NCI-H2196 treated with DMSO at 0.1 percent for 48 hours (cell line): Measurements from ENCODE around the gene MFNG.
"Not testable (repeated sequence)": the region's sequence is repeated elsewhere in the genome, so short reads cannot be mapped to it uniquely, and the experiment has no call there.

Experiments used
- DNase-seq: peaks from one replicate; lab custom pipeline; 2025; ENCODE audit not compliant: unreplicated experiment; lab: John Stamatoyannopoulos, UW

Gene MFNG

DNA sequence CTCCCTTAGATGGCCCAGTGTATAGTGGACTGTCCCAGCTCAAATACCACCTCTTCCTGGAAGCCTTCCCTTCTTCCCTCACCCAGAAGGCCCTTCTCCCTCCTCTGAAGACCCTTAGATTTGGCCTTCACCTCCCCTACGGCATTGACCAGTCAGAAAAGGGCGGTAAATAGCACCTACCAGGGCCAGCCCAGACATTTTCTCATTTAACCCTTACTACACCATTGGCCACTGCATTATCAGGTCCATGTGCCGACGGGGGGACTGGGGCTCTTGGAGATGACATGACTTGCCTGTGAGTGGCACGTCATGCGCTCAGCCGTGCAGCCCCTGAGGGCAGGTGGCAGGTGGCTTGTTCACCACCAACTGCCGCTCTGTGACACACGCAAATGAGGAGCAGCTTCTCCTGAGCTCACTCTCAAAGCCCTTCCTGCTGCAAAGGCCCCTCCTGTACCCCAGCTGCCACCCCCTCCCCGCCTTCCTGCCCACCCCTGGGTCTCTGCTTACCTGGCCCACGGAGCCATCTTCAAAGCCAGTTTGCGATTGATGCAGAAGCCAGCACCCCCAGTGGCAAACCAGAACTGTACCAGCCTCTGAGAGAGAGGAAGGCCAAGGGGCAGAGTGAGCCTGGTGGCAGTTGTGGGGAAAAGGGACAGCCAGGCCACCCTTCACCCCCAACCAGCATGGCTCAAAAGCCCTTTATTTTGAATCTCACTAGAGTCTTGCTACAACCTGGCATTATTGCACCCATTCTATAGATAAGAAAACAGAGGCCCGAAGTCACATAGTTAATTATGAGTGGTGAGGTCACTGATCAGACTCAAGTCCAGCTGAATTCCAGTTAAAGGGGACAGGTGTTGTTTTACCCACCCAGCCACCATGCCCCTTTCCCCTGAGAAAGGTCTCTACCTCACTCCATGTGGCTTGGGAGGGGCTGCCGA, 9.5 kb downstream of the MFNG start:
- DNase-seq: no peak

DNA sequence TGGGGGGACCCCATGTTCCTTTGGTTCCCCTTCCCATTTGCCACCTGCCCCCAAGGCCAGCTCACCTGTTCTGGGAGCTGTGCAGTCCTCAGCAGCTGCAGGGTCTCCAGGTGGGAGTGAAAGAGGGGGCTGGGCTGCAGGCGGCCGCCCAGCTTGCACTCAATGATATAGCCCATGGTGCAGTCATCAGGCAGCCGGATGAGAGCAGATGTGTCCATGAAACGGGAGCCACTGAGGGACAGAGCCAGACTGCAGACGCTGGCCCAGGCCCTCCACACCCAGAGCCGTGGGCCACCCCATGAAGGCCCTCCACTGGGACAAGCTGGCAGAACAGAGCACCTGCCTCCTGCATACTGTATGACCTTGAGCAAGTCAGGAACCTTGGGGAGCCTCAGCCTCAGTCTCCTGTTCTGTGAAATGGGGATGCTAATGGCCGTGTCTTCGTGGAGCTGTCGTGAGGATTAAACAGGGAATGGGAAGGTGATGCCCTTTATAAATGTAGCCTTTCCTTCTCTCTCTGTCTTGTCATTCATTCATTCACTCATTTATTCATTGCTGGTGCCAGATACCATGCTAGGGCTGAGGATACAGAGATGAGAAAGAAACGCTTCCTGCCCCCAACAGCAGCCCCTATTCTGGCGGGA, 11.6 kb downstream of the MFNG start:
- no peak for DNase-seq

DNA sequence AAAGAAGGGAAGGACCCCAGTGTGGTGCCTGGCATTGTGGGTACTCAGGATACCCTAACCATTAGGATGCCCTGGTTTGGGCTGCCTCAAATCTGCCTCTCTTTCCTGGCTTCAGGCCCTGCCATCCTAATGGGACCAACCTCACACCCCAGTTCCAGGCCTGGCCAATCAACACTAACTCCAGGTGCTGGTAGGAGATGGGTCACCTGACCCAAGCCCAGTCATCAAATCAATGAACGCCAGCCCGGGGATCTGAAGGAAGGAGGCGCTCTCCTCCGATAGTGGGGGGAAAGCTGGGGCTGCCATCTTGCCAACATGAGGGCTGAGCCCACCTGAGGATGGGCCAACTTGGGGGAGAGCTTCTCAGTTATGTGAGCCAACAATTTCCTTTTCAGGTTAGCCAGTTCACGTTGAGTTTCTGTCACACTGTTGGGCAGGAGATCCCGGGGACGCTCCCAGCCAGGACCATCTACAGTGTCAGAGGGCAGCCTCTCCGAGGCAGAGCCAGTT, 12.7 kb downstream of the MFNG start:
- DNase-seq: no peak

DNA sequence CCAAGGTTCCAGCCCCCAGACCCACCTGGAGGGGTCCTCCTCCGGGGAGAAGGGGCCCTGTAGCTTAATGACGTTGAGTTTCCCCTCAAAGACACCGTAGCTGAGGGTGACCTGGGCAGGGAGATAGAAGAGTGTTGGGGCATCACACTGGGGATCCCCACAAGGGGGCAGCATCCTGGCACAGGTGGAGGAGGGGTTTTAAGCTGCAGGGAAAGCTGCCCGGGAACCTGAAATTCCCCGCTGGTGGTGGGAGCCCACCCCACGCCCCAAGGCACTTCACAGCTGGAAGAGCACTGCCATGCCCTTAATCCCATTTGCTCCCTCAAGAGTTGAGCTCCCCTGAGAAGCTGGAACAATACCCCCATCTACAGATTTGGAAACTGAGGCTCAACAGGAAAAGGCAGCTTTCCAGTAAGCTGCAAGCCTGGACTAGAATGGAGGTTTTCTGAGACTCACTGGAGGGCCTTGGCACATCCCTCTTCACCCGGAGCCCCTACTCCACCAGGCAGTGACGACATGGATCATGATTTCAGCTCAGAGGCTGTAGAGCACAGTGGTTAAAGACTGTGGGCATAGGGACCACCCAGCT, 13.7 kb downstream of the MFNG start:
- no peak for DNase-seq

GRCh38 chr22:37471727-37472417, 14.3 kb downstream of the MFNG start:
- DNase-seq: no peak

- no peak for DNase-seq
These were observed 16.1 kb downstream of the MFNG start for GRCh38 chr22:37470087-37470445.

DNA sequence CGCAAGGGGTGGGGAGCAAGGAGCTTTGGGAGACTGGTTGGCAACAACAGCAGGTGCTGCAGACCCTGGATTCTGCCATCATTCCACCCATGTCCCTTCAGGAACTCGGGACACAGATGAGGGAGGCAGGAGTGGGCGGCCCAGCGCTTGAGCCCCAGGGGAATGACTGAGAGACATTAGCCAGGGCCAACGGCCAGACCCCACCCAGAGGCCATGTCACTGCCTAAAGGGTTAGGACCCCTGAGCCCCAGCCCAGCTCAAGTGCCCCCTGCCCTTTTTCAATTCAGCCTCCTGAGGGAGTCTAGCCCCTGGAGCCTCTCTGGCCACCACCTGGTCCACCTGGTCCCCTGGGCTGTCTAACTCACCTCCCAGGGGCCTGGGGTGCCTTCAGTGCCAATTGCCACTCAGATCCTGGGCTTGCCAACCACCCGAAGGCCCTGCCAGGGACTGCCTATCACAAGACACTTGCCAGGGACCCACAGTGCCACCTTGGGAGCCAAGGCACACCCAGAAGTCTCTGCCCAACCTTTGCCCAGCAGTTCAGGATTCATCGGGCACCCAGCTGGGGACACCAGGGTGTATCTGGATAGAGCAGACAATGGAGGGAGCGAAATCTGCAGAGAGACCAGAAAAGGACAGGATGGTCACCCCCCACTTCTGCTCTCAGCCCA, 16.6 kb downstream of the MFNG start:
- no peak for DNase-seq

DNA sequence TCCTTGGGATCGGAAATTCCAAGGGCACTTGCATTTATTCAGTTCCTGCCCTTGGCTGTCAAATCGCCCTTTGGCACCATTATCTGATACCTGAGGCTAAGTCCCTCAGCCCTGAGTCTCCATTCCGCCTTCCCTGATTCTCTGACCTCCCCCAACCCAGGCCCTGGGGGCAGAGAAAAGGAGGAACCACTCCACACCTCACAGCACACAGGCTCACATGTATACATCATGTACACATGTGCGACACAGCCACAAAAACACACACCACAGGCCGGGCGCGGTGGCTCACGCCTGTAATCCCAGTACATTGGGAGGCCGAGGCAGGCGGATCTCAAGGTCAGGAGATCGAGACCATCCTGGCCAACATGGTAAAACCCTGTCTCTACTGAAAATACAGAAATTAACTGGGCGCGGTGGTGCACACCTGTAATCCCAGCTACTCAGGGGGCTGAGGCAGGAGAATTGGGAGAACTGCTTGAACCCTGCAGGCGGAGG, 17.9 kb downstream of the MFNG start:
- DNase-seq: not testable (repeated sequence)

DNA sequence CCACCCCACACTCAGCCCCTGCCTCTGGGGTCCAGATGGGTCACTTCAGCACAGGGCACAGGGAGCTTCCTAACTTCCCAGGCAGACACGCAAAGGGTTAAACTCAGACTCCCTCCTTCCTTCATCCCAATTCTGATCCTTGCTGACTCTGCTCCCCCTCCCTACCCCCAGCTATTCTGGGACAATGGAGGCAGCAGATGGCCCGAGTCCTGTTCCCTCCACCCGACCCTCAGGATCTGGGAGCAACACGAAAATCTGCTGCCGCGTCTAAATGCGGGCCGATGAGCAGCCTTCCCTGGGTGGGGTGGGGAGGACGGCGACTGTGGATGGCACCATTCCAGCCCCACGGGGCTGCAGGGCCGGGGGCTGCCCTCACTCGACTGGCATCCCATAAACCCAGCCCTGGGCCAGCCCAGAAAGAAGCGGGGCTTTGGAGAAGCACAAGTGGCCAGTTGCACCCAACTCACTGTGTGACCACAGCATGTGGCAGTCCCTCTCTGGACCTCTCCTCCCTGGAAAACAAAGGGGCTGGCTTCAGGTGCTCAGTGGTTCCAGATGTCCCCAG, 18.7 kb downstream of the MFNG start:
- no peak for DNase-seq

DNA sequence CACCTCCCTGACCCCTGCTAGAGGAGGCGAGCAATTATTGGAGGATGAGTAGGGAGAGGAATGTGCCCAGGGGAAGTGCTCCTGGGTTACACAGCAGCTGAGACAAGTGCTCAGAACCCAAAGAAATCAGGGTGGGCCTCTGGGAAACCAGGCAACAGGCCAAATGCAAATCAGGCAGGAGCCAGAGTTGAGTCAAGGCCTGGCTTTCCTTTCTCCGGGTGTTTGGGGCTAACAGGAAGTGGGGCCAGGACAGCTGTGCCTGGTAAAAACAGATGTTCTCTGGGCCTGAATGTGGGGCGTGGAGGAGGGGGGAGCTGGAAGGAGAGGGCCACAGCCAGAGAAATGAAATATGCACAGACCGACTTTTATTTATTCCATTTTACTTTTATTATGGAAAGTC, 22.0 kb downstream of the MFNG start:
- DNase-seq: no peak

DNA sequence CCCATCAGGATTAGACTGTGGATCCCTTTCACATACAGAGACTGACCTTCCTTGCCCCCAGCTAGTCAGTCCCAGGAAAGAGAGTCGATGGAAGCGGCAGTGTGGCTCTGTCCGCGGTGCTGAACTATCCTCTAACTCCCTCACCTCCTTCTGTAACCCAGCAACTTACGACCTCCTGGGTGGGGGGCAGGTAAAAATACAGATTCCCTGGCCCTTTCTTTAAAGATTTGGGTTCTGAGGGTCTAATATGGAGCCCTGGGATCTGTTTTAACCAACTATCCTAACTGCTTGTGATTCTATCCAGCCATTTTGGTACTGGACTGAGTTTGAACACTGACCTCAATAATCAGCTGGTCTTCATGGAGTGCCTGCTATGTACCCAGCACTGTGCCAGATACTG, 23.2 kb downstream of the MFNG start:
- DNase-seq: no peak

DNA sequence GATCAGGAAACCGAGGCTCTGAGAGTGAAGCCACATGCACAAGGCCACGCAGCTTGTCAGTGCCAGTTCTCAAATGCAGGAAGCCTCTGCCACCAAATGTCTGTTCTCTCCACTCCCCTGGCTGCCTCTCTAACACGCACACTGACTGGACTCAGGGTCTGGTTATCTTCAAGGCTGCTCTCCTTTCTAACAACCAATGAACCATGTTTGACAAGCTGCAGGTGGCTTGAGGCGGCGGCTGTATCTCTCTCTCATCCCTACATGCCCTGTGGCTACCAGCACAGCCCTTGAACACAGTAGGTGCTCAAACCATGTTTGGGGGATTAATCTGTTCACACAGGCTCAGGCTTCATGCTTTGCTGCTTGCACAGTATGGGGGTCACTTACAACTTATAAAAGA, 23.7 kb downstream of the MFNG start:
- DNase-seq: no peak

- DNase-seq: no peak
These were observed 24.2 kb downstream of the MFNG start for GRCh38 chr22:37461961-37462360.

DNA sequence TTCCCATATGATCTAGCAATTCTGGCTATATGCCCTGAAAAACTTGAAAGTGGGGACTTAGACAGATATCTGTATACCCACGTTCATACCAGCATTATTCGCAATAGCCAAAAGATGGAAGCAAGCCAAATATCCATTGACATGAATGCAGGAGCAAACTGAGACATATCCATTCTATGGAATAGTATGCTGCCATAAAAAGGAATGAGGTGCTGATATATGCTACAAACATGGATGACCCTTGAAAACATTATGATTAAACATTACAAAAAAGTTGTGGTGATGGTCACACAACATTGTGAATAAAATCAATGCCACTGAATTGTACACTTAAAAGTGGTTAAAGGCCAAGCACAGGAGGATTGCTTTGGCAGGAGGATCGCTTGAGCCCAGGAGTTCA, 25.5 kb downstream of the MFNG start:
- DNase-seq: no peak

DNA sequence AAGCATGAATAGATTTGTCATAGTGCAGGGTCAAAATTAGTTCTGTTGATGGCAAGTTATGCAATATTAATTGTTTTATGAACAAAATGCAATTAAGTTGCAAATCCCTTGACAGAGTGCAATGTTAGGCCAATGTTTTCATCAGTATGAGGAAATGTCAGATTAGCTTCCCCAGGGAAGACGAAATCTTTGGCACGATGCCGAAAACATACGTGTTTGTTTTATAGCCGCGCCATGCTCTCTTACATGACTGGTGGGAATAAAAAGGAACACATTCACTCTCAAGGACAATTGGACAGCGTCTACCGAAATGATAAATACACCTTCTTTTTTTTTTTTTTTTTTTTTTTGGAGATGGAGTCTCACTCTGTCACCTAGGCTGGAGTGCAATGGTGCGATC, 27.0 kb downstream of the MFNG start:
- DNase-seq: no peak

DNA sequence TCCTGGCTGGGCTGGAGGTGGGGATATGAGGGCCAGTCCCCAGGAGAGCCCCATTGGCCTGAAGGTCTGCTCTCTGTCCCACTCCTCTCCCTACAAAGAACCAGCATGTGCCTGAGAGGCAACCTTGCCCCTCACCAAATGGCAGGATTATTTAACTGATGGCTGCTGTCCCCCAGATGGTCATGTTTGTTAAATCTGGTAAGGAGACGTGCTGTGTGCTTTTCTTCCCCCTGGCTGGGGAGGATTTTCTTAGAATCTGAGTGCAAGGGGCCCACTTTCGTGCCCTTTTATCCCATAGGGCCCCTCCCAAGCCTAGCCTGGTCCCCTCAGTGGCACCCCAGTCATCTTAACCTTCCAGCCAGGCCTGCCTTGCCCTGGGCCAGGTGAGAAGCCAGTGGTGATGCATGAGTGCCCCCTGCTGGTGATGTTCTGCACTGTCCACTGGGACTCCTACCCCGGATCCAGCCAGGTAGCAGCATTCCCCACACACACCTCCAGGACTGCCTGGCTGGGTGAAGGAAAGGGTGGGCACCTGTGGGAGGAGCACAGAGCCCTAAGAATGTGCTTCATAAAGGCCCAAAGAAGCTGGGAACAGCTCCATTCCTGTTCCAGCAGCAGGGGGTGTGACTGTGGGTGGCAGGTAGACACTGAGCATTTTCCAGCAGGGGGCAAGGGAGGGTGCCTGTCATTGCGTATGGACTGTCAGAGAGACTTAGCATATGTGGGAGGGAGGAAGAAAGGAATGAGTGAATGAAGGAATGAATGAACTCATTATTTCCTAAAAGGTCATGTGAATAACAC, 28.9 kb downstream of the MFNG start:
- no peak for DNase-seq

DNA sequence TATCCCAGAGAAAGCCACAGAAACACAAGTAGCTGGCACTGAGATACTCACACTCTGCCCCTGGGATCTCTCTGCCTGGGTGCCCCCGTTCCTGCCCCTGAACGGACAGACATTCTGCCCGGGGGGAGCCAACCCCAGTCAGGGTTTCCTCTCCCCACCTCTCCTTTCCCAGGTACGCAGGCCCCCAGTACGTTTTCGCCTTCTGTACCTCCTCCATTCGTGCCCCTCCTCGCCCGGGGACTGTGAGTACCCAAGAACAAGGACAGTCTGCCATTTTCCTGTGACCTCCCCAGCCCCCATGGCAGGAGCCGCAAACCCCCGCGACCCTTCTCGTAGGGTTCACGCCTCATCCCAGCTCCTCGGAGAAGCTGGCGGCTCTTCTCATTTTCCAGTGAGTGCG, 29.8 kb downstream of the MFNG start:
- DNase-seq: no peak

- DNase-seq: no peak
These were observed 30.3 kb downstream of the MFNG start for GRCh38 chr22:37455896-37456295.

- no peak for DNase-seq
These were observed 31.1 kb downstream of the MFNG start for GRCh38 chr22:37454857-37455686.
